ENCODE measurements around the gene KRT13. TPM values are rescaled to one million over a fixed set of nuclear protein-coding genes. Genes with fewer than 3 reads are reported as not detected.

KRT13 gene
- total and polyA plus RNA-seq, 2 donors (not counting 1 experiment from before 2014, with no cell fraction given) = not detected

DNA sequence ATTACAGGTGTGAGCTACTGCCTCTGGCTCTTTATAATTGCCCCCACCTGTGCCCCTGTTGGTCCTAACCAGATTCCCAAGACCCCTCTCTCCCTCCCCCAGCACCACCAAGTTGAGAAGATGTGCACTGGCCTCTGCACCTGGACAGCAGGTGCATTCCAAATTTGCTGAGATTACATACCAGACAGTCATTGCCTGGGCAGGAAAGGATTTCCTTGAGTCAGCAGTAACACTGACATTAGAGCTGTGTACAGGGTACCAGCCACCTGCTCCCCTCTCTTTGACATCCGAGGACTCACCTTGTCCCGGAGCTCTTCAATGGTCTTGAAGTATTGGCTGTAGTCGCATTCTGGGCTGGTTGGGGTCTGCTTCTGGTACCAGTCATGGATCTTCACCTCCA is 12.6 kb upstream of the KRT13 start:
- Histone ChIP-seq H3K9me3 (ENCODE audit: control extremely low read depth in 1 of 3, control insufficient read depth in 2 of 3, insufficient read depth in 1 of 3, low read length in 2 of 3) (no peaks in the 10 kb centered on the region), H3K4me2 (replicated peaks; ENCODE audit: low read depth, low read length, poor library complexity, severe bottlenecking) (no peak overlapping the region), H3K27me3 (replicated peaks in 1 of 4; ENCODE audit: control extremely low read depth in 1 of 4, control insufficient read depth in 3 of 4, insufficient read depth in 4 of 4, low read length in 3 of 4) (peaks cover 0 to 6% (median 0%) of the 10 kb centered on the region in 4 experiments), H3K79me2 (ENCODE audit: control insufficient read depth, insufficient read depth, low read length) (no peaks in the 10 kb centered on the region), H3K4me1 (ENCODE audit: control insufficient read depth in 2 of 2, insufficient read depth in 2 of 2, low read length in 2 of 2) (no peaks in the 10 kb centered on the region), H3K4me3 (ENCODE audit: control extremely low read depth in 1 of 5, extremely low read depth in 1 of 5, insufficient read depth in 1 of 5, low read depth in 2 of 5, low read length in 4 of 5) (no peak overlapping the region), H2AFZ (ENCODE audit: insufficient read depth, low read depth, low read length, poor library complexity, severe bottlenecking) (no peak overlapping the region), H3K9ac (ENCODE audit: low read length) (no peak overlapping the region), H4K20me1 (ENCODE audit: control insufficient read depth, insufficient read depth, low read length, poor library complexity, severe bottlenecking) (no peaks in the 10 kb centered on the region), H3K36me3 (replicated peaks in 1 of 2; ENCODE audit: control extremely low read depth in 1 of 2, control insufficient read depth in 1 of 2, extremely low read depth in 1 of 2, insufficient read depth in 2 of 2, low read length in 1 of 2) (no peaks in the 10 kb centered on the region), H3K27ac (ENCODE audit: low read length in 2 of 2) (no peak overlapping the region)
- ATAC-seq (ENCODE audit: low read depth) (no peak), DNase-seq (no peak)
- Mint-ChIP-seq H3K27ac (no peak overlapping the region), H3K4me1 (no peaks in the 10 kb centered on the region), H3K9me3 (ENCODE audit: insufficient read depth) (no peaks in the 10 kb centered on the region), H3K4me3 (no peak overlapping the region), H3K27me3 (peaks cover 28% of the 10 kb centered on the region)
- ChIA-PET POLR2A (no interaction called here), CTCF (no interaction called here)
- 90% methylated on average over 3 of the region's 3 CpGs for WGBS (ENCODE audit: insufficient coverage)
- intact Hi-C loops (cut with micrococcal nuclease) = no loop called here
- TF ChIP-seq, protein P1, sequence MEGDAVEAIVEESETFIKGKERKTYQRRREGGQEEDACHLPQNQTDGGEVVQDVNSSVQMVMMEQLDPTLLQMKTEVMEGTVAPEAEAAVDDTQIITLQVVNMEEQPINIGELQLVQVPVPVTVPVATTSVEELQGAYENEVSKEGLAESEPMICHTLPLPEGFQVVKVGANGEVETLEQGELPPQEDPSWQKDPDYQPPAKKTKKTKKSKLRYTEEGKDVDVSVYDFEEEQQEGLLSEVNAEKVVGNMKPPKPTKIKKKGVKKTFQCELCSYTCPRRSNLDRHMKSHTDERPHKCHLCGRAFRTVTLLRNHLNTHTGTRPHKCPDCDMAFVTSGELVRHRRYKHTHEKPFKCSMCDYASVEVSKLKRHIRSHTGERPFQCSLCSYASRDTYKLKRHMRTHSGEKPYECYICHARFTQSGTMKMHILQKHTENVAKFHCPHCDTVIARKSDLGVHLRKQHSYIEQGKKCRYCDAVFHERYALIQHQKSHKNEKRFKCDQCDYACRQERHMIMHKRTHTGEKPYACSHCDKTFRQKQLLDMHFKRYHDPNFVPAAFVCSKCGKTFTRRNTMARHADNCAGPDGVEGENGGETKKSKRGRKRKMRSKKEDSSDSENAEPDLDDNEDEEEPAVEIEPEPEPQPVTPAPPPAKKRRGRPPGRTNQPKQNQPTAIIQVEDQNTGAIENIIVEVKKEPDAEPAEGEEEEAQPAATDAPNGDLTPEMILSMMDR (IDR thresholded peaks at IDR 0.05) = no peak
- no peak for TF ChIP-seq EZH2 (IDR thresholded peaks at IDR 0.05; ENCODE audit: borderline replicate concordance, insufficient read depth, low read depth, low read length, poor library complexity, severe bottlenecking)

DNA sequence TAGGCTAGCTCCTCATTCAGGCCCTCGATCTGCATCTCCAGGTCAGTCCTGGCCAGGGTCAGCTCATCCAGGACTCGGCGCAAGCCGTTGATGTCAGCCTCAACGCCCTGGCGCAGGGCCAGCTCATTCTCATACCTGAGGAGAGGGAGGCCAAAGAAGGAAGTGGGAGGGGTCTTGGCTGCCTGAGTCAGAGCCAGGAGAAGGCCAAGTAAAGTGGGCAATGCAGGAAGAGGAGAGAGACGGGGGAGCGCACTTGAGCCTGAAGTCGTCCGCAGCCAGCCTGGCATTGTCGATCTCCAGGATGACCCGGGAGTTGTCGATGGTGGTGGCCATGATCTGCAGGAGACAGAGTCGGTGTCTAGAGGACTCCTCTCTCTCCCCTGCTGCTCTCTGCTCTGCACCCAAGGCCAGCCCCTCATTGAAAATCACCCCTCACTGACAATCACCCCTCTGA is 11.4 kb upstream of the KRT13 start:
- no peaks in the 10 kb centered on the region for H3K79me2 ChIP-seq (ENCODE audit: control insufficient read depth, insufficient read depth, low read length)
- H3K4me2 ChIP-seq (replicated peaks; ENCODE audit: low read depth, low read length, poor library complexity, severe bottlenecking) = no peak overlapping the region
- H4K20me1 ChIP-seq (ENCODE audit: control insufficient read depth, insufficient read depth, low read length, poor library complexity, severe bottlenecking) = no peaks in the 10 kb centered on the region
- no peak overlapping the region for H3K4me3 Mint-ChIP-seq
- ATAC-seq (ENCODE audit: low read depth) (no peak), DNase-seq (no peak)
- ChIA-PET CTCF (no interaction called here), POLR2A (no interaction called here)
- no peak for TF ChIP-seq EZH2 (IDR thresholded peaks at IDR 0.05; ENCODE audit: borderline replicate concordance, insufficient read depth, low read depth, low read length, poor library complexity, severe bottlenecking)
- TF ChIP-seq, protein P1 (IDR thresholded peaks at IDR 0.05) = no peak
- H3K27ac ChIP-seq (ENCODE audit: low read length in 2 of 2) = no peak overlapping the region
- H3K27me3 ChIP-seq (replicated peaks in 1 of 4; ENCODE audit: control extremely low read depth in 1 of 4, control insufficient read depth in 3 of 4, insufficient read depth in 4 of 4, low read length in 3 of 4) = peaks cover 0 to 2% (median 0%) of the 10 kb centered on the region in 4 experiments
- H3K27me3 Mint-ChIP-seq = peaks cover 35% of the 10 kb centered on the region
- no peaks in the 10 kb centered on the region for H3K36me3 ChIP-seq (replicated peaks in 1 of 2; ENCODE audit: control extremely low read depth in 1 of 2, control insufficient read depth in 1 of 2, extremely low read depth in 1 of 2, insufficient read depth in 2 of 2, low read length in 1 of 2)
- no peaks in the 10 kb centered on the region for H3K4me1 Mint-ChIP-seq
- no peak overlapping the region for H3K27ac Mint-ChIP-seq
- intact Hi-C loops (cut with micrococcal nuclease) = no loop called here
- H3K4me1 ChIP-seq (ENCODE audit: control insufficient read depth in 2 of 2, insufficient read depth in 2 of 2, low read length in 2 of 2) = no peaks in the 10 kb centered on the region
- no peak overlapping the region for H2AFZ ChIP-seq (ENCODE audit: insufficient read depth, low read depth, low read length, poor library complexity, severe bottlenecking)
- H3K9me3 Mint-ChIP-seq (ENCODE audit: insufficient read depth) = no peaks in the 10 kb centered on the region
- H3K4me3 ChIP-seq (ENCODE audit: control extremely low read depth in 1 of 5, extremely low read depth in 1 of 5, insufficient read depth in 1 of 5, low read depth in 2 of 5, low read length in 4 of 5) = no peak overlapping the region
- WGBS (ENCODE audit: insufficient coverage) = 95% methylated on average over 13 of the region's 14 CpGs
- H3K9ac ChIP-seq (ENCODE audit: low read length) = no peak overlapping the region
- no peaks in the 10 kb centered on the region for H3K9me3 ChIP-seq (ENCODE audit: control extremely low read depth in 1 of 3, control insufficient read depth in 2 of 3, insufficient read depth in 1 of 3, low read length in 2 of 3)

Data from B cell (primary cell).